ENCODE results near the gene PMM2.
"Not testable (repeated sequence)": the region's sequence is repeated elsewhere in the genome, so short reads cannot be mapped to it uniquely, and the experiment has no call there.

Gene PMM2

DNA sequence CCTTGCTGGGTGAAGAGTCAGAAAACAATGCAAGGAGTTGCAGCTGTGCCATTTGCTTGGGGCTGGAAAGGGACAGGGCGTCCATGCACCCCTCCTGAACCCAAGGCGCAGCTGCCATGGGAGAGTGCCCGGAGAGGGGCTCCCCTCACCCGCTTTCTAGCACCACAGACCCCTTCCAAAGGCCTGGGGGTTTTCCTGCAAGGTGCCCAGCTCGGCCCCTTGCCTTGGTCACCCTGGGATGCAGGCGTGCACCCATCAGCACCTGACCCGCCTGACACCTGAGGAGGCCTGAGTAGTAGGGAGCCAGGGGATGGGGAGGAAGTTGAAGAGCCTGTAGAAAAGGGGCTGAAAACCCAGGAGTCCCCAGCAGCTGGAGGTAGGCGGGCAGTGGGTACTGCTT, 30.5 kb upstream of the PMM2 start:
- DNase-seq (ENCODE audit: insufficient read length, low spot score), result no peak
- FAIRE-seq, result no peak
- no peak for TF ChIP-seq POLR2A (IDR thresholded peaks at IDR 0.05; ENCODE audit: low read depth, low read length)

DNA sequence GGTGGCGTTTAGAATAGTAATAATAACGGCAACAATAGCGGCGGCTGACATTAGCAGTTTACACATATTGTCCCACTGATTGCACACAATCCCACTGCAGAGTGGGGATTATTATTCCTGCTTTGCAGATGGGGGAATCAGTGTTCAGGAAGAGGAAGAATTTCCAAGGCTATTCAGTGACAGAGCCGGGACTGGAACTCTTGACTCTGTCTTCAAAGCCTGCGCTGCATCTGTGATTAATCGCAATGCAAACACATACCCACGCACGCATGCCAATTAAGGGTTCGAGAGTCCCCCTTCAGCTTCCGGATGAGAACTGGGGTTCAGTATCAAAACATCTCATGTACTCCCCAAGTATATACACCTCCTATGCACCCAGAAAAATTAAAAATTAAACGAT, 29.4 kb upstream of the PMM2 start:
- no peak for TF ChIP-seq POLR2A (IDR thresholded peaks at IDR 0.05; ENCODE audit: low read depth, low read length)
- no peak for FAIRE-seq

DNA sequence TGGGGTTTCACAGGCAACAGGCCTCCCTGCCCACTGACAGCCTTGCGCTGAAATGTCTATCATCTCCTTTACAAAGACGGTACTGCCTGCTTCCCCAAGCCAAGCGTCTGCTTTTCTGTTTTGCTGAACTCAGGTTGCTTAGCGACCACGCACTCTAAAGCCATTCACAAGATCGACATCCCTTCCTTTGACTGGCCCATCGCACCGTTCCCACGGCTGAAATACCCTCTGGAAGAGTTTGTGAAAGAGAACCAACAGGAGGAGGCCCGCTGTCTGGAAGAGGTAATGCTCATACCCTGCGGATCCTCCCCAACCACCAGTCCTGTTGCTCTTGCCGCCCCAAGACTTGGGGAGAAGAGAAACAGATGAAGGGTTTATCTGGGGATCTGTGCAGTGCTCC, 28.9 kb upstream of the PMM2 start:
- TF ChIP-seq POLR2A (IDR thresholded peaks at IDR 0.05; ENCODE audit: low read depth, low read length), result no peak
- no peak for FAIRE-seq
- no peak for DNase-seq (ENCODE audit: insufficient read length, low spot score)

More for the DNA sequence above, 29.4 kb upstream of the PMM2 start:
- DNase-seq (ENCODE audit: insufficient read length, low spot score), result no peak

DNA sequence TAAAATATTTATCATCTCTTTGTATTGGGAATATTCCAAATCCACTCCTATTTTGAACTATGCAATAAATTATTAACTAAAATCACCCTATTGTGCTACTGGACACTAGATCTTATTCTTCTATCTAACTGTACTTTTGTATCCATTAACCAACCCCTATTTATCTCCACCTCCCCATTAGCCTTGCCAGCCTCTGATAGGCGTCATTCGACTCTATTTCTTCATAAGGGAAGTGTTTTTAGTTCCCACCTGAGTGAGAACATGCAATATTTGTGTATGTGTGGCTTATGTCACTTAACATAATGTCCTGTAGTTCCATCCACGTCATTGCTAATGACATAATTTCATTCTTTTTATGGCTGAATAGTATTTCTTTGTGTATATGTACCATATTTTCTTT, 24.1 kb upstream of the PMM2 start:
- TF ChIP-seq POLR2A (IDR thresholded peaks at IDR 0.05; ENCODE audit: low read depth, low read length), result no peak
- no peak for DNase-seq (ENCODE audit: insufficient read length, low spot score)
- FAIRE-seq, result no peak

DNA sequence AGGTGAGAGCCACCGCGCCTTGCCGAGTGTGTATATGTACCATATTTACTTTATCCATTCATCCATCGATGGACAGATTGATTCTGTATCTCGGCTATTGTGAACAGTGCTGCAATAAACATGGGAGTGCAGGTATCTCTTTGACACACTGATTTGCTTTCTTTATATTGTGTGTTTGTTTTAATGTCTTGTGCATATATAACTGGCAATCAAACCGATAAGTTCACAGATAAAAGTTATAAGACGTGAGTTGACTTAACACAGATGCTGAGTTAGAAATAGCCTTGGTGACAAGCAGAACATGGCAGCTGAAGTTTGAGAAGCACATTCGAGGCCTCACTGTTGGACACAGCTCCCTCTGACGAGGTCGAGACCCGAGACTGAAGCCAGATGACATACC, 23.4 kb upstream of the PMM2 start:
- TF ChIP-seq POLR2A (IDR thresholded peaks at IDR 0.05; ENCODE audit: low read depth, low read length), result no peak
- no peak for FAIRE-seq

DNA sequence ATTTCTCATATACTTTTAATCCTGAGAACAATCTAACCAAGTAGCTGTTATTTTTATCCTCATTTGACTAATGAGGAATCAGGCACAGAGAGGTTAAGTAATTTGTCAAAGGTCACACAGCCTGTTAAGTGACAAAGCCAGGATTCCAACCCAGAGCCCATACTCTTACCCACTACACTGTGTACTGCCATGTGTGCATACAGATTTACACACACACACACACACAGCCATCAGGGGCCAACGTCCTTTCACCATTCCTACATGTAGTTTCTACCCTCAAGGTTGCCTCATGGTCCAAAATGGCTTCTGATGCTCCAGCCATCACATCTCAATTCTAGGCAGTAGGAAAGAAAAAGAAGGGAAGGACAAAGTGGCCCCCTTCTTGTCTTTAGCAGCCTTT, 22.3 kb upstream of the PMM2 start:
- FAIRE-seq (no peak), DNase-seq (ENCODE audit: insufficient read length, low spot score) (no peak)
- TF ChIP-seq POLR2A (IDR thresholded peaks at IDR 0.05; ENCODE audit: low read depth, low read length), result no peak

More for the DNA sequence above, 23.4 kb upstream of the PMM2 start:
- DNase-seq (ENCODE audit: insufficient read length, low spot score), result no peak

DNA sequence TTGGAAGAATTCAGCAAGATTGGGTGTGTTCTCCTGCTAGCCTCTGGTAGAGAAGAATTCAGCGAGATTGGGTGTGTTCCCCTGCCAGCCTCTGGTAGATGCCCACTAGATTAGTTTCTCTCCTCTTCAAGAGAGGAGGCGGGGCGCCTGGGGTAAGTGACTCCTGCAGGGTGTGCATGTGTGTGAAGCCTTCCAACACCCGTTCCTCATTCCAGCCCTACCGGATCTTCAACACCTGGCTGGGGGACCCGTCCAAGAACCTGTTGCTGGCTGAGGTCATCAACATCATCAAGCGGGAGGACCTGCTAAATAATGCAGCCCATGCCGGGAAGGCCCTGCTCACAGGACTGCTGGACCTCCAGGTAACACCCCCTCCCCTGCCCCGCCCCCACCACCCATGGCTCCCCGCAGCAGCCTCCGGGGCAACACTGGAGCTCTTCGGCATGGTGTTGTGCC, 21.5 kb upstream of the PMM2 start:
- FAIRE-seq (no peak), DNase-seq (ENCODE audit: insufficient read length, low spot score) (no peak)
- TF ChIP-seq POLR2A (IDR thresholded peaks at IDR 0.05; ENCODE audit: low read depth, low read length), result no peak

DNA sequence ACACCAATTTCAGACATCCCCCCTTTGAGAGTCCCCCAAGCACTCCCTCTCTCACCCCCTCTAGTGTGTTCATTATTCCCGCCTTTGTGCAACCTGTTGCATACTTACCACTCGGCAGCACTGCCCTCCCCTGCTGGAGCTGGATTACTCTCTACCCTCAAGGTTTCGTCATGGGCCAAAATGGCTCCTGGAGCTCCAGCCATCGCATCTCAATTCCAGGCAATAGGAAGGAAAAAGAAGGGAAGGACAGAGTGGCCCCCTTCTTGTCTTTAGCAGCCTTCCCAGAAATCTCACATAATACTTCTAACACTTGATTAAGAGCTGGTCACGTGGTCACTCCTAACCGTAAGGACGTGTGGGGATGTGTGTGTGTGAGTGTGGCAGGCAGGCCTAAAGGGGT, 20.4 kb upstream of the PMM2 start:
- no peak for TF ChIP-seq POLR2A (IDR thresholded peaks at IDR 0.05; ENCODE audit: low read depth, low read length)
- no peak for DNase-seq (ENCODE audit: insufficient read length, low spot score)
- FAIRE-seq, result no peak

DNA sequence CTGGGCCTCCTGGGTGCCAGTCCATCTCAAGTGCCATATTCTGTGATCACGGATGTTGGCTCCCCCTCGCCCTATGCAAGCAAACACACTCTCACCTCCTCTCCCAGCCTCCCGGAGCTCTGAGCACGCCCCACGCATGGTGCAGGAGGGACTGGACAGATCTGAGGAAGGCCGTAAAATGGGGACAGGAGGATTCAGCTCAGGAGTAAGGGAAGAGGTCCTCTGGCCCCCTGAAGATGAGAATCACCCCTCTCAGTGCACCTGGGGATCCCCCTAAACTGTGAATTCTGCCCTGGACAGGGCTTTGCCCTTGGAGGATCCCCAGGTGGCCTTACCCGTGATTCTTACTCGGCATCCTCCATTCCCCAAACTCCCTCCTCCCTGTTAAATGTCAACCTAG, 15.8 kb upstream of the PMM2 start:
- no peak for TF ChIP-seq POLR2A (IDR thresholded peaks at IDR 0.05; ENCODE audit: low read depth, low read length)
- DNase-seq (ENCODE audit: insufficient read length, low spot score), result no peak
- no peak for FAIRE-seq

DNA sequence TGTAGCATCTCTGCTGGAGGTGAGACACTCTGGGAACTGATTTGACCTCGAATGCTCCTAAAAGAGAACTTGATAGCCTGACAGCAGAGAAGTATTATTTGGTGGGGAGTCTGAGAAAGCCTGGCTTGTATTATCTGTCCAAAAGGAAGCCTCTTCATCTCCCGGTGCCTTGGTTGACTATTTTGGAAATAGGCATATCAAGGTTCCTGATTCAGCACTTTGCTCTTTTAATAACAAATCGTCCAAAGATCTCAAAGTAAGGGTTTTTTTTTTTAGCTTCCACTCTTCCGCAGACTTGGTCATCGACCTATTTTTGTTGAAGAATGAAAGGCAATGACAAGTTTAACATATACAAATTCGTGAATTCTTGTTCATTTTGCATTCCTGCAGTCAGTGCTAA, 15.0 kb upstream of the PMM2 start:
- no peak for FAIRE-seq
- TF ChIP-seq POLR2A (IDR thresholded peaks at IDR 0.05; ENCODE audit: low read depth, low read length), result no peak

DNA sequence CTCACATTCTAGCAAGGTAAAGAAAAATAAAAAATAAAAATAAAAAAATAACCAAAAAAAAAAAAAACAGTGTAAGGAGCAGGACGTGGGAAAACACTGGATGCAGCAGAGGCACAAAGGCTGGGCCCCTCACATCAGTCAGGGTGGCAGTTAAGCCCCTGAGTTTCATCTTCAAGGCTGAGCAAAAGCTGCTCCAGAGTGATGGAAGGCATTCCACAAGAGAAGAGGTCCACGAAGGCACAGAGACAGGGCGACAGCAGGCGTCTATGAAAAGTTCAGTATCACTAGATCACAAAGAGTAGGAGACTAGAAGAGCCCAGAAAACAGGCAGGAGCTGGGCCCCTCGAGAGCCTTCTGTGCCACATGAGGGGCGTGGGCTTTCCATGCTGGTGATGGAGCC, 12.2 kb upstream of the PMM2 start:
- DNase-seq (ENCODE audit: insufficient read length, low spot score) (no peak), FAIRE-seq (no peak)
- TF ChIP-seq POLR2A (IDR thresholded peaks at IDR 0.05; ENCODE audit: low read depth, low read length), result no peak

More for the DNA sequence above, 15.0 kb upstream of the PMM2 start:
- DNase-seq (ENCODE audit: insufficient read length, low spot score), result no peak

DNA sequence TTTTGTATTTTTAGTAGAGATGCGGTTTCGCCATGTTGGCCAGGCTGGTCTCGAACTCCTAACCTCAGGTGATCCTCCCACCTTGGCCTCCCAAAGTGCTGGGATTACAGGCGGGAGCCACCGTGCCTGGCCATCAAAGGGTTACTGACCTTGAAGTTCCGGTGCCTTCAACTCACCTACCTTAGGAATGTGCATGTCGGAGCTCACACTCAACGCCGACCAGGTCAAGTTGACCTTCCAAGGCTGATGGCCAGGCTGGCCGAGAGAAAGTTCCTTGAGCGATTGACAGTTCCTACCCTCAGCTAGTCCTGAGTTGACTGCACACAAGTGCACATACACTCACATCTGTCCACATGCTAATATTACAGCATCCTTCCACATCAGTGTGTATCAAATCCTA, 11.3 kb upstream of the PMM2 start:
- not testable (repeated sequence) for FAIRE-seq; DNase-seq (ENCODE audit: insufficient read length, low spot score)

DNA sequence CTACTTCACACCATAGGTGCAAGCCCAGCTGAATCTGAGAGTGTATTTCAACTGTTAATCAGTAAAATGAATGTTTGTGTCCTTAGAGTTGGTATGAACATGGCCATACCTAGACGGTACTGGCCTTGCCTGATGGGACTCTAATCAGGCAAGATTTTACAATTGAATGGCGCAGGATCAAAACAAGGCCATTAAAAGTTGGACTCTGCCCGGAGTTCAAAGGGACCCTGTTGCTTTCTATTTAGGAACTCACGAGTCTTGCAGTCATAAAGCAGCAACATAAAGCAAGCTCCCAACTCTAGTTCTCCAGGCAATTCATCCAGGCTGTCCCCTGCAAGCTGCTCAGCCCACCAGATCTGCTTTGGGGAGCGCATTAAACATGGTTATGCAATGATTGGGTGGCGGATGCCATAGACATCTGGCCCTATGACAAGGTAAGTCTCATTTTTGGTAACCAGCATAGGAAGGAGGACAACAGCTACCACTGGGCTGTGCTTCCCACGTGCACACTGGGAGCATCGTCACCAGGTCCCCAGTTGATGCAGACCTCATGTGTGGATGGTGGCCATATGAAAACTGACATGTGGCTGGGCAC, 9.0 kb upstream of the PMM2 start:
- no peak for TF ChIP-seq POLR2A (IDR thresholded peaks at IDR 0.05; ENCODE audit: low read depth, low read length)
- no peak for DNase-seq (ENCODE audit: insufficient read length, low spot score)
- no peak for FAIRE-seq

DNA sequence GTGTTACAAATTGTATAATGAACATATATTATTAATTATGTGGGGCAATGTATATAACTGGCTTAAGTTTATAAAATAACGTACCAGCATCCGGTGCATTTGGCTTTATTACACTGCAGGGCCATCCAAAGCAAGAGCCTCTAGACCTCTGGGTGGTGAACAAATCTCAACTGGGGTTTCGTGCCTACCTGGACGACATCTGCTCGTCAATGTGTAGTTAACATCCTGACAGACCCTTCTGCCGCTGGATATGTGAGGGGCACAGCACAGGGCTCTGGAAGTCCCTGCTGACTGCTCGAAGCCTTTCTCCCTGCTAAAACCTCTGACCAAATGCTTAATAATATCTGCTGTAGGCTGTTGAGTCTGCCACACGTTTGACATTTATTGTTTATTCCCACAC, 2.5 kb upstream of the PMM2 start:
- no peak for TF ChIP-seq POLR2A (IDR thresholded peaks at IDR 0.05; ENCODE audit: low read depth, low read length)
- FAIRE-seq (no peak), DNase-seq (ENCODE audit: insufficient read length, low spot score) (no peak)

DNA sequence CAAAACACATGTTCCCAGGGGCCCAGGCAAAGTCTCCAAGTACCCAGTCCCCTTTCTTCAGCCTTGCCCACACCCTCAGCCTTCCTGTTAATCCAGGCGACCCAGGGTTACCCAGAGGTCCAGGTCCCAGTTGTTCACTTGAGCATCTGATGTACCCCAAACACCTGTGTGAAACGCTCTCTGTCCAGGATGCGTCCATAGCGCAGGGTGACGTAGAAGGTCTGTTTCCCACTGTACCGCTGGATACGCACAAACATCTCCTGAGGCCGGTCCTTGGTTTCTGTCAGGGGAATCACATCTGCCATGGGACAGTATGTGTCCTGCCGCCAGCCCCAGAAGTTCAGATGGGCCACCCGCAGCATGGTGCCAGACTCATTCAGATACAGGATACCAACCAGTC, 1.8 kb upstream of the PMM2 start:
- FAIRE-seq (no peak), DNase-seq (ENCODE audit: insufficient read length, low spot score) (no peak)
- TF ChIP-seq POLR2A (IDR thresholded peaks at IDR 0.05; ENCODE audit: low read depth, low read length), result no peak

All from H54 (cell line).